Activated CD4-positive, CD25-positive, alpha-beta regulatory T cell treated with anti-CD3 and anti-CD28 coated beads, Interleukin-2, amount 50 U/mL, for 24 hours (primary cell): Measurements from ENCODE around the gene PNRC1.
"Not testable (repeated sequence)": the region's sequence is repeated elsewhere in the genome, so short reads cannot be mapped to it uniquely, and the experiment has no call there.

Experiments
- ATAC-seq, 2 donors: fragments of 150-1000 bp; cut with Tn5 transposase; one replicate each; pipeline ENCODE4 v1.10.0; 2021; ENCODE audit warnings: mild to moderate bottlenecking in 1 of 2, moderate library complexity in 1 of 2

Gene PNRC1

DNA sequence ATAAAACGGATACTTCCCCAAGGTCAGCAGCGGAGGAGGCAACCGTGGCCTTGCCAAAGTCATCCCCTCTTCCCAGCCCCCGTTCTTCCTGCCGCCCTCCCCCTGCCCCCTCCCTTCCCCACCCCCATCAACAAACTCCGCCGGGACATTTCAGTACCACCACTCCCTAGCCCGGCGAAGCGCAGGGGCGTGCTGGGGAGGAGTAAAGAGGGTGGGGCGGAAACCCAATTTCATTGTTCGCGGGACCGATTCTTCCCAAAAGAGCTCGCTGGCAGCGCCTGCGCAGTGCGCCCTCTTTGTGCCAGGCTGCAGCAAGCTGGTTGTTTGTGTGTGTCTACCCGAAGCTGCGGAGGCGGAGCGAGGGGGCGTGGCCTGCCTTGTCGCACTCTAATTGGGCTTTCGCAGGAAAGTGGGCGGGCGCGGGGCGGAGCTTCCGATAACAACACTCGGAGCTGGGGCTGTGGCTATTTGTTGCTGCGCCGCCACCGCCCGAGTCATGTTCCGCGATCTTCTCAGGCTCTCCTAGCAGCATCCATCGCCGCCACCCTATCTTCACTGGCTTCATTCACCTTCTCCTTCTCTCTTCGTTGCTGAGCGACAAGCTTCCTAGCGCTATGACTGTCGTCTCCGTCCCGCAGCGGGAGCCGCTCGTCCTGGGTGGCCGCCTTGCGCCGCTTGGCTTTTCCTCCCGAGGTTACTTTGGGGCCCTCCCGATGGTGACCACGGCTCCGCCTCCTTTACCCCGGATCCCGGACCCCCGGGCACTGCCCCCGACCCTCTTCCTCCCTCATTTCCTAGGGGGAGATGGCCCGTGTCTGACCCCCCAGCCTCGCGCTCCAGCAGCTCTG, at the start of gene PNRC1:
TSS of gene PNRC1 (plus strand) at position 471 of the 848 bp plus-strand sequence. CDS start at position 615, 144 bp downstream.
- peak; percentile 68 to 74 for ATAC-seq

DNA sequence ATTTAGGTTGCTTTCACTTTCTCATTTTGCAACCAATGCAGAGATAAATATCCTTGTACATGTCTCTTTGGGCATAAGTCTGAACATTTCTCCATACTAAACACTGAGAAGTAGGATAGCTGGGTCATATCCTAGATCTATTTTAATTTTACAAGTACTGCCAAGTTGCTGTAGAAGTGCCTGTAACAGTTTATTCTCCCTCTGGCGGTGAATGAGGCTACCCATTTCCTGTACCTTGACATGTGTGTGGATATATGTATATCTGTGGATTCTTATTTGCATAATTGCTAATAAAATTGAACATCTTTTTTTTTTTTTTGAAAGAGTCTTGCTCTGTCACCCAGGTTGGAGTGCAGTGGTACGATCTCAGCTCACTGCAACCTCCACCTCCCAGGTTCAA, 48.0 kb upstream of the PNRC1 start:
- ATAC-seq, result no peak

DNA sequence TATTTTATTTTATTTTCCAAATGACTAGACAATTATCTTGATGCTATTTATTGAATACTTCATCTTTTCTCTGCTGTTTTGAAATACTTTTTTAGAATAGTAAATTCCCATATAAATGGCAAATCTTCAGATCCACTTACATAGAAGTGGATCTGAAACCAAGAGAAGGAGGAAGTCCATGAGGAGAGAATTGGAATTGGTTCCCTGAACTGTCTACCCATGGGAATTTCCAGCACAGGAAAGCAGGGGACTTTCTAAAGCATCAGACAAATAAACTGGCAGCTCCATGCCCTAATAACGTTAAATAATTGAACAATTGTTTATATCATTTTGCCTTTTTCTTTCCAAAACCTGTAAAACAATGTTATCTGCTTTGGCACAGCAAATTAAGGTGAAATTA, 47.1 kb upstream of the PNRC1 start:
- no peak for ATAC-seq

DNA sequence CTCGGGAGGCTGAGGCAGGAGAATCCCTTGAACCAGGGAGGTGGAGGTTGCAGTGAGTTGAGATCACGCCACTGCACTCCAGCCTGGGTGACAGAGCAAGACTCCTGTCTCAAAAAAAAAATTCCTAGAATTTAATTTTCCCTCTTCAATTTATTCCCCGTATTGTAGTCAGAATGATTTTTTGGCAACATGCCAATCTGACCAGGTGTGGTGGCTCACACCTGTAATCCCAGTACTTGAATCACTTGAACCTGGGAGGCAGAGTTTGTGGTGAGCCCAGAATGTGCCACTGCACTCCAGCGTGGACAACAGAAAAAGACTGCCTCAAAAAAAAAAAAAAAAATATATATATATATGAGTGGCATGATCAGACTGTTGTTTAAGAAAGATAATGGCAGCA, 46.4 kb upstream of the PNRC1 start:
- ATAC-seq, result not testable (repeated sequence)

DNA sequence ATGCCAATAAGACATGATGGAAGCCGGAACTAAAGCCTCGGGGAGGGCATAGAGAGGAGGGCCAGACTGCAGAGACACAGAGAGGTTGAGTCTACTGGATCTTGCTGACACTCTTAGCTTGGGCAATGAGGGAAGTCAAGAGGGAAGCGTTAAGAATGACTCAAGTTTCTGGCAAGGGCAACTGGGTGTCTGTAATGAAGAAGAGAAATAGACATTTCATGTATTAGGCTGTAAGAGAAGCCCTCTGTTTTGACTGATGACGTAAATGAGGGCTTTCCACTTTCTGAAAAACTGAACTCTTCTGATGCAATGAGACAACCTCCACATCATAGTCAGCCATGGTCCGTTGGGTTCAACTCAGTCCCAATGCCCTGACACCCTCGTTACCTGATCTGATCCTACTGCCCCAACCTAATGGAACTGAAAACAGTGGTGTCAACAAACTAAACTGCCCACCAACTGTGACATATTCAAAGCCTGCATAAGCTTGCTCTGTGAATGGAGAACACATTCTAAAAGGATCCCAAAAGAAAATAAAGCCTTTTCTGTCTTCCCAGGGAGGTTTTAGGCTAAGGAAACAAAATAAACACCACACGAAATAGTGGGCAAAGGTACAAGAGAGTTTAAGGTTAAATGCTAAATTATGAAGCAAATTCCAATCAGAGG, 45.8 kb upstream of the PNRC1 start:
- ATAC-seq, result no peak

DNA sequence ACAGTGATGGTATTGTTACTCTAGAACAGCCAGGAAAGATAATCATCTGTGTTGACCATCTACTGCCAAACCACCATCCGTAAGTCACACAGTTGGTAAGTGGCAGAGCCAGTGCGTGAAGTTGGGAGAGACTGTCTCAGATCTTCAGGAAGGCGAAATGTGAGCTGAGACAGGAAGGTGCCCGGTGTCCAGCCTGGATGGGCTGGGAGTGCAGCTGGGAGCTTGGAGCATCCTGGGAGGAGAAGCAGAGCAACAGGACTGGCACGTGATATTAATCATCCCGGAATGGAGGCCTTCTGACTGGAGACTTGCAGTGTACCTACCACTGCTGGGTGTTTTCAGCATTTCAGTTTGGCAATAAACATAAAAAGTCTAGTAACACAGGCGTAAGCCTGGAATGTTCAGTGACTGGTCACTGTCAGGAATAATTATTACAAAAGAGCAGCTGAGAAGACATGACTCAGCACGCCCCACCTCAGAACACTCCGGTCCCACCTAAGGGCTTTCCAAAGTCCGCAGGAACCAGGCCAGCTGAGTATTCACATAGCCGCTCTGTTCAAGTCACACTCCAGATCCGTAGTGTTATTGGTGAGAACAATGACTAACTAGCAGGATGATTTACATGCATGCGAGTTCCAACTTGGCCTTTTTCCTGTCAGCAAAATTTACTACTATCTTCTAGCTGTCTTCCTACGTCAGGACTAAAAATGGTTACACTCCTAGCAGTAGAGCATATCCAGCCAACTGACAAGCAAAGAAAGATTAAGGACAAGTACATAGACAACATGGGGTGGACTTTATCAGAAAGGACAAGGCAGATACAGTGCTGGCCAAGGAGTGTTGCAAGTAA, 45.1 kb upstream of the PNRC1 start:
- ATAC-seq, result no peak

DNA sequence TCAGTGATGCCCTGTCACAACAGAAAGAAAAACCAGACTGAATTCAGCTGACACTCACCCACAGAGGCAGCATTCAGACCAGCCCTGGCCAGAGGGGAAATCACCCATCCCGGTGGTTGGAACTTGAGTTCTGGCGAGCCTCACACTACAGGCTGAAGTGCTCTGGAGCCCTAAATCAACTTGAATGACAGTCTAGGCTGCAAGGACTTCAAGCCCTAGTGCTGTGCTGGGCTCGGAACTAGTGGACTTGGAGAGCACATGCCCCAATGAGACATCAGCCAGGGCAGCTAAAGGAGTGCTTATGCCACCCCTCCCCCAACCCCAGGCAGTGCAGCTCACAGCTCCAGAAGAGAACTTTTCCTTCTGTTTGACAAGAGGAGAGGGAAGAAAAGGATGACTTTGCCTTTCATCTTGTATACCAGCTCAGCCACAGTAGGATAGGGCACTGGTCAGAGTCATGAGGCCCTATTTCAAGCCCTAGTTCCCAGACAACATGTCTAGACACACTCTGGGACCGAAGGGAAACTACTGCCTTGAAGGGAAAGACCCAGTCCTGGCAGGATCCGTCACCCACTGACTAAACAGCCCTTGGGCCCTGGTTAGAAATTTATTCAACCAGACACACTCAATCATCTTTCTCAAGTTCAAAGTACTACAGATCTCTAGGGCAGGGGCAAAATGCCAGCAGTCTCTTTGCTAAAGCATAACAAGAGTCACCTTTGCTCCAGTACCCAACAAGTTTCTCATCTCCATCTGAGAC, 43.2 kb upstream of the PNRC1 start:
- ATAC-seq, result no peak

DNA sequence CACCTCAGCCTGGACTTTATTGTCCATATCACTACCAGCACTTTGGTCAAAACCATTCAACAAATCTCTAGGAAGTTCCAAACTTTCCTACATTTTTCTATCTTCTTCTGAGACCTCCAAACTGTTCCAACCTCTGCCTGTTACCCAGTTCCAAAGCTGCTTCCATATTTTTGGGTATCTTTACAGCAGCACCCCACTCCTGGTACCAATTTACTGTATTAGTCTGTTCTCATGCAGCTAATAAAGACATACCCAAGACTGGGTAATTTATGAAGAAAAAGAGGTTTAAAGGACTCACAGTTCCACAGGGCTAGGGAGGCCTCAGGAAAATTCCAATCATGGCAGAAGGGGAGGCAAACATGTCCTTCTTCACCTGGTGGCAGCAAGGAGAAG, 42.7 kb upstream of the PNRC1 start:
- not testable (repeated sequence) for ATAC-seq

DNA sequence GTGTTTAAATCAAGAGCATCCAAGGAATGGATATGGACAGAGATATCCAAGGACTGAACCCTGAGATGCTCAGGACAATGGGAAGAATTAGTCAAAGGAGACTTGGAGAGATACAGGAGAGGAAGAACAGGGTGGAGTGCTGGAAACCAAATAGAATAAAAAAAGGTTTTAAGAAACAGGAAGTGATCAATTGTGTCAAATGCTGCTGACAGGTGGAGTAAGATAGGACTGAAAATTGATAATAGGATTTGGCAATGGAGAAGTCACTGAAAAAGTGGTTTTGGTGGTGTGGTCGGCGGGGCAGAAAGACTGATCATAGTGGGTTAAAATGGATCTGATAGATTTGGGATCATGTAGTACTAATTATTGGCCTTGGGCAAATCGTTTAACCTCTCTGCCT, 37.9 kb upstream of the PNRC1 start:
- ATAC-seq, result no peak

DNA sequence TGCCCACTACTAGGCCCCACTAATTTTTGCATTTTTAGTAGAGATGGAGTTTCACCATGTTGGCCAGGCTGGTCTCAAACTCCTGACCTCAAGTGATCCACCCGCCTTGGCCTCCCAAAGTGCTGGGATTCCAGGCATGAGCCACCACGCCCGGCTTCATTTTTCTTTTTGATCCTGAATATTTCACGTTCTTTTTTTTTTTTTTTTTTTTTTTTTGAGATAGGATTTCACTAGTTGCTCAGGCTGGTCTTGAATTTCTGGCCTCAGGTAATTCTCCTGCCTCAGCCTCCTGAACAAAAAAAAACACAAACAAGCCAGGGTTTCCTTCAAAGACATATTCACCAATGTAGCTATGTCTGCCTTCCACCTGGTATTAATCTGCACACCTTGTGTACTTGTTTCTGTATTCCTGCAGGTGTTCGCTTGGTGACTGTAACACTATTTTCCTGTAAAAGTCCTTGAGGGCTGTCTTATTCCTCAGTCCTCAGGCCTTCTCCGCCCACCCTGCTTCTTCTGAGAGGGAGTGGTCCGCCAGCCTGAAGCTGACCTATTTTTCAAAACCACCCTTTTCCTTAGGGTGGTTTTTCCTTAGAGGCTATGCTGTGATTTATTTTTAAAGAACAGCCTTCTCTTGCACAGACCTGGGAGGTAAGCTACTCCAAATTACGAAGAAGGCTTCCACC, 36.1 kb upstream of the PNRC1 start:
- ATAC-seq, result no peak

DNA sequence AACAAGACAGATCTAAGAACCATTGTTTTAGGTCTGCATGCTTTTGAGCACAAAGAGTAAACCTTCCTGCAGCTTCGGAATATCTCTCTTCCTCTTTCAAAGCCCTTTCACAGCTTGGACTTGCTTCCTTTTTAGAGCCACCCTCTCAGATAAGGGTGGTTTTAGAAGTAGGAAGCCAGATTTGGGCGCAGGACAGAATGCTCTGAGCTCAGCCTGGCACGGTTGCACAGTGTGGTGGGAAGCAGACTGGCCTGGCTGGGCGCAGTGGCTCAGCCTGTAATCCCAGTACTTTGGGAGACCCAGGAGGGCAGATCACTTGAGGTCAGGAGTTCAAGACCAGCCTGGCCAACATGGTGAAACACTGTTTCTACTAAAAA, 35.6 kb upstream of the PNRC1 start:
- ATAC-seq, result no peak

DNA sequence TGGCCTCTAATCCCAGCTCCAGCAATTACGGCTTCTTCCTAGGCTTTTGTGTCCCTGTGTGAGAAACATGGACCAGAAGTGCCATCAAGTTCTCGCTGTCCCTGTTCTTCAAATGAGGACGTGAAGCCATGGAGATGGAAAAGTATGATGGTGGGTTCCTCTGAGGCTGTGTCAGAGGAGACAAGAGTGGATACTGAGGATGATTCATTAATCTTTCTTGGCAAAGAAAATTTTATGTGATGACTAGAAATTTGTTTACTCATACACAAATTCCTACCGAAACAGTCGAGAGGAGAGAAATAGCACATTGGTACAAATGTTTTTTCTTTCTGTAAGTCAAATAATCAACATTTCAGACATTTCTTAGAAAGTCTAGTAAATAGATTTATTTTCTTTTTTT, 35.0 kb upstream of the PNRC1 start:
- ATAC-seq, result no peak

DNA sequence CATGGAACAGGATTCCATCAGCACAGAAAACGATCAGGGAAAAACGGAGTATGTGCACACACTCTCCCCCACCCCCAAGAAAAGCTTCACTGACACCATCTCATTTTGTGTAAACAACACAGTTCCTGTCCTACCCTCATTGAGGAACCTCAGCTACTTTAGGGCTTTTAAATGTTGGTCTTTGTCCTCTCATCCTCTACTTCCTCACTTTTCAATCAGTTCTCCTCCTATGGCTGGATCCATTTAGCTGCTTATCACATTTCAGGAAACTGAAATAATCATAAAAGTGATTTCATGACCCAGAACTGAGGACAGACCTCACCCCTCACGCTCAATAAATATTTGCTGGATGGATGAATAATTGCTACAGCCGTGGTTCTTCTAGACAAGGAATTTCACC, 33.1 kb upstream of the PNRC1 start:
- ATAC-seq, result no peak

DNA sequence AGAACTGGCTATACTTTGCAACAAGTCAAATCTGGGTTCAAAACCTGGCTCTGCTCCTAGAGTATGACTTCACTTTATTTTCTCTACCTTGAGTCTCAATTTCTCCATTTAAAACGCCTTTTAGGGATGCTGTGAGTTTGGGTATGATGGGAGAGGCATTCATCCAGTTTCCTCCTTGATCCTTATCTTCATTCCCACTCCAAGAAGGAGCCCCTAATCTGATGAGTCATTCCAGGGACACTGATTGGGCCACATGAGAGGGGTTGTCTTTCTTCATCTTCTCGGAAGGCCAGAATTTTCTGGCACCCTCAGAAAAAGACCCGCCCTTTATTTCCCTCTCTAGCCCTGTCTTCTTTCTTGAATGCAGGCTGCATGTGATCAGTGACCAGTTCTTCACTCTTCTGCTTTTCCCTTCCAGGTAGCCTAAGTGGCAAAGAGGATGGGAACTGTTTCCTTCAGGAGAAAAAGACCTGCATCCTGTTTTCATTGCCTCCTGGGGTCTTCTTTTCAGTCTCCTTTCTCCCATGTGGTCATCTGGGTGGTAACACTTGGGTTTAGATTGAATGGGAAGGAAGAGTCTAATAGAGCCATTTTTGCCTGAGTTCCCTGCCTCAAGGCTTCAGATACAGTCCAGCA, 32.1 kb upstream of the PNRC1 start:
- no peak for ATAC-seq

DNA sequence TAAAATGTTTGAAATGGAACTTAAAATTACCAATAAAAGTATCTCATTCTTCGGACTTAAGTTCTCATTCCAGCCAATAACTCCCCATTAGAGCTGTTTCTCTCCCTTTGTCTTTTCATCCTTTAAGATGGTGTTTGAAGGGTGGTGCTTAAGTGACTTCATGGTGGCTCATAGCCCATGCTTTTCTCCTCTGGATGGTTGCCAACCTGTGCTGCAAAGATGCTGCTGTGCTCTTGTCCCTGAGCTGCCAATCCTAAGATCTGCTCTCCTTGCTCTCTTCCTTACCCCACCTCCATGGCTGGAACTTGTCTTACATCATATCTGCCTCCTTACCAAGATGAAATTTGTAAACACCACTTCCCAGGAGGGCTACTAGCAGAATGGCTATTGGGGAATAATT, 31.6 kb upstream of the PNRC1 start:
- ATAC-seq, result no peak

DNA sequence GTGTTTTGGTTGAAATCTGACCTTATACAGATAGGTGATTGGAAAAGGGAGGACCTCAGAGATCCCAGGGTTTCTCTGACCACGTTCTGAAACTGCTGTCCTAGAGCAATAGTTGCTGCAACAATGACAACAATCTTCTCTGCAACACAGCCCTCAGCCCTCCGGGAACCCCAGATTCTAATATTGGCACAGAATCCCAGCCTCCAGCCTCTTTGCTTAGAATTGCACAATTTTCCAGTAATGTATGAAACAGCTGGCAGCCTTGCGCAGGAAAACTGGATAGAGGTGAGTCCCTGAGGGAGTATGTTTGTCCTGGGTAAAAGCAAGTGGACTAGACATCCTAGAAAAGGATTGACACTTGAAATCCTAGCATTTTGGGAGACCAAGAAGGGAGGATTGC, 30.4 kb upstream of the PNRC1 start:
- no peak for ATAC-seq

DNA sequence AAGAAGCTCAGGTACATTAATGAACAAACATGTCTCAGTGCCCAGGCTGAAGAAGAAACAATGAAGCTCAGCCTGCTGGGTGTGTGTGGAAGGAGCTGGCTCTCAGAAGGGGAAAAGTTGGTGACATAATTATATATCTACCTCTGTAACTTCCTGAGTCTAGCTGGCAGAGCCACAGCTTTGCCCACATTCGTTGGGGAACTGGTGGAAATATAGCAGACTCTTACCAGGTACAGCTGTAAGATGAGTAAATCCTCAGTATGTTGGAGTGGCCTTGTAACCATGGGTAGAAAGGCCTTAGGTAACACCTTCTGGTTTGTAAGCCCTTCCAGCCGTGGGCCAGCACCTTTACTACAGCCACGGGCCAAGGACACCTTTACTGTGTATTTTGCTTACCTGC, 29.9 kb upstream of the PNRC1 start:
- no peak for ATAC-seq

DNA sequence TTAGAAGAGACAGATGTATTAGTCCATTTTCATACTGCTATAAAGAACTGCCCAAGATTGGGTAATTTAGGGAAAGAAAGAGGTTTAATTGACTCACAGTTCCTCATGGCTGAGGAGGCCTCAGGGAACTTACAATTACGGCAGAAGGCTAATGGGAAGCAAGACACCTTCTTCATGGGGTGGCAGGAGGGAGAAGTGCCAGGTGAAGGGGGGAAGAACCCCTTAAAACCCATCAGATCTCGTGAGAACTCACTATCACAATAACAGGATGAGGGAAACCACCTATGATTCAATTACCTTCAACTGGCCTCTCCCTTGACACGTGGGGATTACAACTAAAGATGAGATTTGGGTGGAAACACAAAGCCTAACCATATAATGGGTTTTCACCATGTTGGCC, 28.9 kb upstream of the PNRC1 start:
- ATAC-seq, result peak; percentile 58 to 64

DNA sequence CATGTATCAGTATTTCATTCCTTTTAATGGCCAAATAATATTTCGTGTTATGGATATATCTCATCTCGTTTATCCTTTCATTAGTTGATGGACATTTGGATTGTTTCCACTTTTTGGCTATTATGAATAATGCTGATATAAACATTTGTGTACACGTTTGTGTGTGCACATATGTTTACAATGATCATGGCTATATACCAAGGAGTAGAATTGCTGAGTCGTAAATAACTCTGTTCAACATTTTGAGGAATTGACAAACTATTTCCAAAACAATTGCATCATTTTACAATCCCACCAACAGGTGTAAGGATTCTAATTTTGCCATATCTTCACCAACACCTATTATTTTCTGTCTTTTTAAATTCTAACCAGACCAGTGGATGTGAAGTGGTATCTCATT, 26.3 kb upstream of the PNRC1 start:
- no peak for ATAC-seq

DNA sequence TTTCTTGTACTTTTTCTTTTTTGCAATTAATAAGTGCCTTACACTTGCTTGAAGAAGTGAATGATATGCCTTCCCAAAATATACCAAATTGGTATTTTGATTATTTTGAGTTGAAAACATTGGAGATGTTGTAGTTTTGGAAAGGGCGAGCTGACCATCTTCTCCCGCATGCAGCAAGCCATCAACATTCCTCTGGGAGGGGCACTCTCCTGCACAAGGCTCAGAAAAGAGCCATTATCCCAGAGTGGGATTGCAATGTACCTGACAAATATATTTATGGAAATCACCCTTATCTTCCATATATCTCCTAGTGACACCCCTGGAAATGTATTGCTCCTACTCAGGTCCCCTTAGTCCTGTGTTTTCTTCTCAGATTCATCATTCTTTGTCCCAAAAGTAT, 22.8 kb upstream of the PNRC1 start:
- ATAC-seq, result no peak

DNA sequence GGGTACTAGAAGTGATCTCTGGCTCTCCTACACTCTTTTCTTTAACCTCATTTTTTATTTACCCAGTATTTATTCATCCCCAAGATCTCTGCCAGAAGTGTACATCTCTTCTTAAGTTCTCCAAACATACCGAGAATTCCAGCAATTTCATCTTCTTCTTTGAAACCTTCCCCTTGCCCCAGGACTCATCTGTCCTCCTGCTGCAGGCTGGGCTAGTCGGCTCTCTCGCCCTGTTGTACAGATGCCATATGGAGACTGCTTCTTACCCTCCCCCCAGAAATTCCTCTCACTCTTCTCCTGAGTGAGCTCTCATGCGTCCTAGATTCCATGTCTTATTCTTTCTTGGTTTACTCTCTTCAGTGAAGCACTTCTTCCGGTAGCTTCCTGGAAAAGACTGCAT, 21.9 kb upstream of the PNRC1 start:
- no peak for ATAC-seq

DNA sequence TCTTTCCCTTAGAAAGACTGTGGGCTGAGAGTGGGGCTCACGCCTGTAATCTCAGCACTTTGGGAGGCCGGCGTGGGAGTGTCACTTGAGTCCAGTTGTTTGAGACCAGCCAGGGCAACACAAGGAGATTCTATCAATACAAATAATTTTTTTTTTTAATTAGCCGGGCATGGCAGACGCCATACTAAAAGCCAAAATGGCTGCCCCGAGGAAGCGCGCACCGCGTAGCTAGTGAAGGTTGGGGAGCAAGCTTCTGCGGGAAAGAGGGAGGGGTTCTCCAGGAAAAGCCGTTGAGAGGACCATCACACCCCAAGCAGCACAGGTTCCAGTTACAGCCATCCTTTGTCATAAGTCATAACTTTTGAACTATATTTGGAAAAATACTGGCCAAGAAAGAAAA, 21.3 kb upstream of the PNRC1 start:
- ATAC-seq, result no peak
